ELF-1 (cell line): ENCODE data around the gene CRX.
"Not testable (repeated sequence)": the region's sequence is repeated elsewhere in the genome, so short reads cannot be mapped to it uniquely, and the experiment has no call there.

Source experiments
- DNase-seq: peaks from one replicate; pipeline ENCODE4 v3.0.0-alpha.2; 2016; ENCODE audit warnings: low read depth, low spot score

CRX gene

GRCh38 chr19:47803671-47804070 lies 18.1 kb upstream of the CRX start:
- DNase-seq = not testable (repeated sequence)

- not testable (repeated sequence) for DNase-seq
Observed at GRCh38 chr19:47804451-47804850, 17.3 kb upstream of the CRX start, which contains the start of gene TPRX1. TSS of gene TPRX1 (minus strand) at chr19:47804551. CDS start at chr19:47804539, 12 bp downstream.

GRCh38 chr19:47805313-47805712 lies 16.4 kb upstream of the CRX start:
- DNase-seq = no peak

GRCh38 chr19:47806435-47806834 lies 15.3 kb upstream of the CRX start:
- no peak for DNase-seq

- peak; percentile 96 for DNase-seq
Observed at GRCh38 chr19:47813304-47813994, 8.3 kb upstream of the CRX start.

- peak; percentile 25 for DNase-seq
Observed at GRCh38 chr19:47813995-47814328, 7.8 kb upstream of the CRX start.

- not testable (repeated sequence) for DNase-seq
Observed at GRCh38 chr19:47816270-47816669, 5.5 kb upstream of the CRX start.

- not testable (repeated sequence) for DNase-seq
Observed at GRCh38 chr19:47818221-47818620, 3.5 kb upstream of the CRX start.

GRCh38 chr19:47819858-47820257 lies 1.9 kb upstream of the CRX start:
- DNase-seq = peak; percentile 85

- no peak for DNase-seq
Observed at GRCh38 chr19:47820410-47820809, 1.3 kb upstream of the CRX start.

GRCh38 chr19:47824396-47824795 lies 2.7 kb downstream of the CRX start:
- peak; percentile 20 for DNase-seq

- no peak for DNase-seq
Observed at GRCh38 chr19:47826800-47827199, 5.1 kb downstream of the CRX start.

- DNase-seq = no peak
Observed at GRCh38 chr19:47832723-47833122, 11.0 kb downstream of the CRX start.

GRCh38 chr19:47836038-47836437 lies 14.3 kb downstream of the CRX start:
- peak; percentile 54 for DNase-seq

GRCh38 chr19:47839411-47839810 lies 17.7 kb downstream of the CRX start:
- DNase-seq = no peak

- DNase-seq = peak; percentile 85
Observed at GRCh38 chr19:47839913-47840312, 18.2 kb downstream of the CRX start.

- DNase-seq = no peak
Observed at GRCh38 chr19:47842941-47843340, 21.2 kb downstream of the CRX start.

GRCh38 chr19:47848425-47848822 lies 26.7 kb downstream of the CRX start:
- DNase-seq = no peak

GRCh38 chr19:47848823-47849473 lies 27.2 kb downstream of the CRX start:
- peak; percentile 91 for DNase-seq

- no peak for DNase-seq
Observed at GRCh38 chr19:47853003-47853402, 31.3 kb downstream of the CRX start.

- no peak for DNase-seq
Observed at GRCh38 chr19:47854459-47854858, 32.7 kb downstream of the CRX start.

GRCh38 chr19:47858231-47858630 lies 36.5 kb downstream of the CRX start:
- DNase-seq = peak; percentile 64

- not testable (repeated sequence) for DNase-seq
Observed at GRCh38 chr19:47858646-47859285, 37.0 kb downstream of the CRX start, which contains the start of gene TPRX2. TSS of gene TPRX2 (plus strand) at chr19:47859235. CDS start at chr19:47859247, 12 bp downstream.
